ENCODE results near the gene SYNDIG1.
"Not testable (repeated sequence)": the region's sequence is repeated elsewhere in the genome, so short reads cannot be mapped to it uniquely, and the experiment has no call there.

The SYNDIG1 gene

GRCh38 chr20:24615353-24615752 is 145.9 kb downstream of the SYNDIG1 start:
- H3K9me3 Mint-ChIP-seq = no peaks in the 10 kb centered on the region
- peaks cover 2% of the 10 kb centered on the region for H3K36me3 Mint-ChIP-seq (ENCODE audit: insufficient read depth)
- DNase-seq (ENCODE audit: low spot score in 2 of 2) (no peak), ATAC-seq (replicated peaks; ENCODE audit: extremely low read depth, poor library complexity, severe bottlenecking) (no peak)
- H3K27ac Mint-ChIP-seq (ENCODE audit: low read depth) = no peak overlapping the region
- no peak overlapping the region for H3K4me3 Mint-ChIP-seq
- H3K27me3 Mint-ChIP-seq = peaks cover 46% of the 10 kb centered on the region
- H3K4me1 Mint-ChIP-seq = no peaks in the 10 kb centered on the region

GRCh38 chr20:24616258-24617079 is 147.0 kb downstream of the SYNDIG1 start:
- no peaks in the 10 kb centered on the region for H3K9me3 Mint-ChIP-seq
- peaks cover 2% of the 10 kb centered on the region for H3K36me3 Mint-ChIP-seq (ENCODE audit: insufficient read depth)
- DNase-seq (ENCODE audit: low spot score in 2 of 2) (no peak), ATAC-seq (replicated peaks; ENCODE audit: extremely low read depth, poor library complexity, severe bottlenecking) (no peak)
- no peak overlapping the region for H3K4me3 Mint-ChIP-seq
- peaks cover 57% of the 10 kb centered on the region for H3K27me3 Mint-ChIP-seq
- H3K4me1 Mint-ChIP-seq = no peaks in the 10 kb centered on the region
- H3K27ac Mint-ChIP-seq (ENCODE audit: low read depth) = no peak overlapping the region

DNA sequence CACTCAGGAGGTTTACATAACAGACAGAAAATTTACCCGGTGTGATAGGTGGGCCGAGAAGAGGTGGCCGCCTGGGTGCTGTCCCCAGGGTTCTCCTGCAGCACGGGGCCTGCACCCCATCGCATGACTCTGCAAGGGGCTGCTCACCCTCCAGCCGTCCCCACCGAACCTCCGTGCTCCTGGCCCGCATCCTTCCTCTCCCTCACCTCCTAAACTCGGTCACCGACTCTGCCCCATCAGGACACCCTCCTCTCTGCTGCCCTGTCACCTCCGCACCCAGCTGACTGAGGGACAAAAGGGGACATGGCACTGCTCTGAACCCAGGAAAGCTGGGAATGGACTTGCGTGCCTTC is 147.6 kb downstream of the SYNDIG1 start:
- ATAC-seq (replicated peaks; ENCODE audit: extremely low read depth, poor library complexity, severe bottlenecking) (no peak), DNase-seq (ENCODE audit: low spot score in 2 of 2) (no peak)
- H3K27ac Mint-ChIP-seq (ENCODE audit: low read depth) = no peak overlapping the region
- peaks cover 63% of the 10 kb centered on the region for H3K27me3 Mint-ChIP-seq
- H3K4me3 Mint-ChIP-seq = no peak overlapping the region
- no peaks in the 10 kb centered on the region for H3K4me1 Mint-ChIP-seq
- peaks cover 2% of the 10 kb centered on the region for H3K36me3 Mint-ChIP-seq (ENCODE audit: insufficient read depth)
- no peaks in the 10 kb centered on the region for H3K9me3 Mint-ChIP-seq

GRCh38 chr20:24617757-24618450 is 148.5 kb downstream of the SYNDIG1 start:
- Mint-ChIP-seq H3K4me3 (no peak overlapping the region), H3K4me1 (no peaks in the 10 kb centered on the region), H3K27me3 (peaks cover 58% of the 10 kb centered on the region), H3K9me3 (no peaks in the 10 kb centered on the region), H3K27ac (ENCODE audit: low read depth) (no peak overlapping the region), H3K36me3 (ENCODE audit: insufficient read depth) (peaks cover 2% of the 10 kb centered on the region)
- ATAC-seq (replicated peaks; ENCODE audit: extremely low read depth, poor library complexity, severe bottlenecking) (no peak), DNase-seq (ENCODE audit: low spot score in 2 of 2) (no peak)

DNA sequence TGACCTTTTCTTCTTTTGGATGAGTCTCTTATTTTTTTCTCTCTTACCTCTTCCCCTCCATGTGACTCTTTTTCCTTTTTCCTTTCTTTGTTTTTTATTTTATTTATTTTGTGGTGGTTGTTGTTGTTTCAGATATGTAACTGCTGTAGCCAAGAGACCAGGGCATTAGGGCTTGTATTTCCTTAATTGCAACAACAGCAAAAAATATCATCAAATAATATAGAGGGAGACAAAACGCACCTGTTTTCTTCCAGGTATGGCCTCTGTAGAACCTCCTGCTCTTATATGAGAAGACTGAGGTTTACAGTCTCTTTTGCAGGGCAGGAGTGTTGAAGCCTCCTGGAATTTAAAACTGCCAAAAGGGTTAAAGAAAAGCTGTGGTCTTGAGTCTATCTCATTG is 149.3 kb downstream of the SYNDIG1 start:
- Mint-ChIP-seq H3K27me3 (peaks cover 50% of the 10 kb centered on the region), H3K4me3 (no peak overlapping the region), H3K9me3 (no peaks in the 10 kb centered on the region), H3K4me1 (no peaks in the 10 kb centered on the region), H3K27ac (ENCODE audit: low read depth) (no peak overlapping the region), H3K36me3 (ENCODE audit: insufficient read depth) (peaks cover 2% of the 10 kb centered on the region)
- ATAC-seq (replicated peaks; ENCODE audit: extremely low read depth, poor library complexity, severe bottlenecking) (no peak), DNase-seq (ENCODE audit: low spot score in 2 of 2) (no peak)

GRCh38 chr20:24619212-24619611 is 149.8 kb downstream of the SYNDIG1 start:
- no peak for DNase-seq (ENCODE audit: low spot score in 2 of 2)
- Mint-ChIP-seq H3K27ac (ENCODE audit: low read depth) (no peak overlapping the region), H3K9me3 (no peaks in the 10 kb centered on the region)

DNA sequence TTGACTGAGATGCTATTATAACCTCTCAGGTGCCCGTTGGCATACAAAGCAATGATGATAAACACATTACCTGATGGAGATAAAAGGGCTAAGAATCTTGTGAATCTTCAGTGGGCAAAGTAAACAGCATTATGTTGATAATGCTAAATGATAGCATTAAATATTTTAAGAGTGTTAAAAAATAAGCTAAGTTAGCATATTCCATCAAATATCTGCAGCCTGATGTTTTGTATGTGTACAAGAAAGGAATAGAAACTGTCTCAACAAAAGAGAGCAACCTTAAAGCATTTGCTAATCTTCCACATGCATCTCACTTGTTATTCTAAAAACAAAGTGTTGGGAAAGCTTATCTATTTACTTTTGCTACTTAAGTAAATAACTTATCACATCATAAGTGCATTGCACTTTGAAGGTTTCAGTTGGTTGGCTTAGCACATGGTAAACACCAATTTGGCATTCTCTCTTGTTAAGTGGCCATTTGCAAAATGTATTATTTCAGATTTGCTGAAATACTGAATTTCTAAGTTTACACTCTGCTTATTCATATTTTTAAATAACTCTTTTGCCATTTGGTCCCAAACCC is 151.6 kb downstream of the SYNDIG1 start:
- H3K27me3 Mint-ChIP-seq = peaks cover 43% of the 10 kb centered on the region
- DNase-seq (ENCODE audit: low spot score in 2 of 2) (no peak), ATAC-seq (replicated peaks; ENCODE audit: extremely low read depth, poor library complexity, severe bottlenecking) (no peak)
- no peaks in the 10 kb centered on the region for H3K9me3 Mint-ChIP-seq
- no peaks in the 10 kb centered on the region for H3K4me1 Mint-ChIP-seq
- H3K36me3 Mint-ChIP-seq (ENCODE audit: insufficient read depth) = no peaks in the 10 kb centered on the region
- H3K4me3 Mint-ChIP-seq = no peak overlapping the region
- H3K27ac Mint-ChIP-seq (ENCODE audit: low read depth) = no peak overlapping the region

More at GRCh38 chr20:24619212-24619611, 149.8 kb downstream of the SYNDIG1 start:
- peaks cover 2% of the 10 kb centered on the region for H3K36me3 Mint-ChIP-seq (ENCODE audit: insufficient read depth)
- no peaks in the 10 kb centered on the region for H3K4me1 Mint-ChIP-seq
- ATAC-seq (replicated peaks; ENCODE audit: extremely low read depth, poor library complexity, severe bottlenecking) = no peak
- H3K4me3 Mint-ChIP-seq = no peak overlapping the region
- H3K27me3 Mint-ChIP-seq = peaks cover 45% of the 10 kb centered on the region

- peaks cover 34% of the 10 kb centered on the region for H3K27me3 Mint-ChIP-seq
- no peaks in the 10 kb centered on the region for H3K4me1 Mint-ChIP-seq
- H3K9me3 Mint-ChIP-seq = no peaks in the 10 kb centered on the region
- no peak overlapping the region for H3K27ac Mint-ChIP-seq (ENCODE audit: low read depth)
- no peak for DNase-seq (ENCODE audit: low spot score in 2 of 2)
- no peak overlapping the region for H3K4me3 Mint-ChIP-seq
- H3K36me3 Mint-ChIP-seq (ENCODE audit: insufficient read depth) = no peaks in the 10 kb centered on the region
- no peak for ATAC-seq (replicated peaks; ENCODE audit: extremely low read depth, poor library complexity, severe bottlenecking)
These were observed 153.4 kb downstream of the SYNDIG1 start for GRCh38 chr20:24622856-24623255.

- H3K27ac Mint-ChIP-seq (ENCODE audit: low read depth); ATAC-seq (replicated peaks; ENCODE audit: extremely low read depth, poor library complexity, severe bottlenecking); H3K4me3 Mint-ChIP-seq; H3K36me3 Mint-ChIP-seq (ENCODE audit: insufficient read depth); H3K4me1 Mint-ChIP-seq; DNase-seq (ENCODE audit: low spot score in 2 of 2); H3K9me3 Mint-ChIP-seq: not testable (repeated sequence)
- peaks cover 12% of the 10 kb centered on the region for H3K27me3 Mint-ChIP-seq
These were observed 156.7 kb downstream of the SYNDIG1 start for GRCh38 chr20:24626141-24626540.

GRCh38 chr20:24627291-24627690 is 157.9 kb downstream of the SYNDIG1 start:
- H3K4me3 Mint-ChIP-seq = no peak overlapping the region
- no peak overlapping the region for H3K27ac Mint-ChIP-seq (ENCODE audit: low read depth)
- ATAC-seq (replicated peaks; ENCODE audit: extremely low read depth, poor library complexity, severe bottlenecking) = no peak
- no peaks in the 10 kb centered on the region for H3K9me3 Mint-ChIP-seq
- no peak for DNase-seq (ENCODE audit: low spot score in 2 of 2)
- no peaks in the 10 kb centered on the region for H3K36me3 Mint-ChIP-seq (ENCODE audit: insufficient read depth)
- H3K4me1 Mint-ChIP-seq = no peaks in the 10 kb centered on the region
- H3K27me3 Mint-ChIP-seq = peaks cover under 1% of the 10 kb centered on the region

DNA sequence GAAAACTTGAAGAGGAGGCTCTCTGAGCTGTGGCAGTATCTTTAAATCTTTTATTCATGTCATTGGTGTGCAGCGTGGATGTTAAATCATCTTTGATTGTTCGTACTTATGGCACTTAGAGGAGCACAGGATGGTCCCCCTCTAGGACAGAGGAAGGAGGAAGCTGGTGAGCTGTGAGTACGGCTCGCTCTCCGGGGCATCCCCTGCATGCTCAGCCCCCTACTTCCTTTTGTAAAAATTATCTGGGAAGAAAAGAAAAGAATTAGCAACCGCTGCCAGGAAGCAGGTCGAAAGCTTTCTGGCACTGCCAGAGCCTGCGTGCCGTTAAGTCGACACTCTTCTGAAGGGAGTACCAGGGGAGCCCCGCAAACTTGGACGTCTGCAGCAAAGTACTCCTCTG is 158.5 kb downstream of the SYNDIG1 start:
- Mint-ChIP-seq H3K36me3 (ENCODE audit: insufficient read depth) (no peaks in the 10 kb centered on the region), H3K9me3 (no peaks in the 10 kb centered on the region), H3K27me3 (no peaks in the 10 kb centered on the region), H3K27ac (ENCODE audit: low read depth) (no peak overlapping the region), H3K4me1 (no peaks in the 10 kb centered on the region), H3K4me3 (no peak overlapping the region)
- no peak for ATAC-seq (replicated peaks; ENCODE audit: extremely low read depth, poor library complexity, severe bottlenecking)
- DNase-seq (ENCODE audit: low spot score in 2 of 2) = no peak

- Mint-ChIP-seq H3K27ac (ENCODE audit: low read depth) (no peak overlapping the region), H3K4me1 (no peaks in the 10 kb centered on the region), H3K9me3 (no peaks in the 10 kb centered on the region), H3K4me3 (no peak overlapping the region), H3K27me3 (peaks cover 4% of the 10 kb centered on the region), H3K36me3 (ENCODE audit: insufficient read depth) (no peaks in the 10 kb centered on the region)
- DNase-seq (ENCODE audit: low spot score in 2 of 2) (no peak), ATAC-seq (replicated peaks; ENCODE audit: extremely low read depth, poor library complexity, severe bottlenecking) (no peak)
These were observed 159.6 kb downstream of the SYNDIG1 start for GRCh38 chr20:24628985-24629384.

DNA sequence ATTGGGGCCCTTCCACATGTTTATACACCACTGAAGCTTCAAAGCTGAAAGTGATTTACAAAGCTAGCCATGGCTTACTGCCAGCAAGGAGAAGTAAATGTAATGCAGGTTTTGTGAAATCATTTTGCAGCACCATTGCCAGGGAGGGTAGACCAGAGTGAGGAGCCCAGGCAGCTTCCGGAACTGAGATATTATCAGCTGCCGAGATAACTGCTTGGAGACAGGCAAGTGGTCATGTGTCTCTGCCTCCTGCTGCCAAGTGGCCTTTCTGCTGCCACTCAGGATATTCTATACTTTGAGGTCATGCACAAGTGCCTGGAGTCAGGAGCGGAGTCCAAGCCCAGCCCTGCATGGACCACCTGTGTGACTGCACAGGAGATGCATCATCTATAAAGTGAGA is 160.2 kb downstream of the SYNDIG1 start:
- H3K9me3 Mint-ChIP-seq = no peaks in the 10 kb centered on the region
- ATAC-seq (replicated peaks; ENCODE audit: extremely low read depth, poor library complexity, severe bottlenecking) = no peak
- no peak overlapping the region for H3K27ac Mint-ChIP-seq (ENCODE audit: low read depth)
- no peak overlapping the region for H3K4me3 Mint-ChIP-seq
- H3K27me3 Mint-ChIP-seq = peaks cover 11% of the 10 kb centered on the region
- no peaks in the 10 kb centered on the region for H3K36me3 Mint-ChIP-seq (ENCODE audit: insufficient read depth)
- H3K4me1 Mint-ChIP-seq = no peaks in the 10 kb centered on the region
- no peak for DNase-seq (ENCODE audit: low spot score in 2 of 2)
